Globus pallidus (tissue), 1 donor: Measurements from ENCODE around the gene TET1.
"Not testable (repeated sequence)": the region's sequence is repeated elsewhere in the genome, so short reads cannot be mapped to it uniquely, and the experiment has no call there.

Experiments used
- DNase-seq: peaks from one replicate; pipeline ENCODE4 v3.0.0-alpha.2; 2015; ENCODE audit warnings: low spot score

Gene TET1

DNA sequence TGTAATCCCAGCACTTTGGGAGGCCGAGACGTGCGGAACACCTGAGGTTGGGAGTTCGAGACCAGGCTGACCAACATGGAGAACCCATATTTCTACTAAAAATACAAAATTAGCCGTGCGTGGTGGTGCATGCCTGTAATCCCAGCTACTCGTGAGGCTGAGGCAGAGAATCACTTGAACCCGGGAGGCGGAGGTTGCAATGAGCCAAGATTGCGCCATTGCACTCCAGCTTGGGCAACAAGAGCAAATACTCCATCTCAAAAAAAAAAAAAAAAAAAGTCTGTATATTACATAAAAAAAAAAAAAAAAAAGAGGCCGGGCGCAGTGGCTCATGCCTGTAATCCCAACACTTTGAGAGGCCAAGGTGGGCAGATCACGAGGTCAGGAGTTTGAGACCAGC lies 152.9 kb downstream of the TET1 start:
- DNase-seq: not testable (repeated sequence)

DNA sequence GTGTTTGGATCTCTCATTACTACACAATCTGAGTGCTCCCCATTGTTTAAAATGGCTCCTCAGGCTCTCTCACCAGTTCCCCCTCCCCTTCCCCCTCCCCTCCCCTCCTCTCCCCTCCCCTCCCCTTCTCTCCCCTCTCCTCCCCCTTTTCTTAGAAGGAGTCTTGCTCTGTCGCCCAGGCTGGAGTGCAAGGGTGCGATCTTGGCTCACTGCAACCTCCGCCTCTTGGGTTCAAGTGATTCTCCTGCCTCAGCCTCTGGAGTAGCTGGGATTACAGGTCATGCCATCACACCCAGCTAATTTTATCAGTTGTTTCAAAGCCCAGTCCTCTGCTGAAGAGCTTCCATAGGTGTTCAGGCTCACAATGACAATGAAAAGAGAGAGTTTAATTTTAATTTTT lies 157.3 kb downstream of the TET1 start:
- no peak for DNase-seq

DNA sequence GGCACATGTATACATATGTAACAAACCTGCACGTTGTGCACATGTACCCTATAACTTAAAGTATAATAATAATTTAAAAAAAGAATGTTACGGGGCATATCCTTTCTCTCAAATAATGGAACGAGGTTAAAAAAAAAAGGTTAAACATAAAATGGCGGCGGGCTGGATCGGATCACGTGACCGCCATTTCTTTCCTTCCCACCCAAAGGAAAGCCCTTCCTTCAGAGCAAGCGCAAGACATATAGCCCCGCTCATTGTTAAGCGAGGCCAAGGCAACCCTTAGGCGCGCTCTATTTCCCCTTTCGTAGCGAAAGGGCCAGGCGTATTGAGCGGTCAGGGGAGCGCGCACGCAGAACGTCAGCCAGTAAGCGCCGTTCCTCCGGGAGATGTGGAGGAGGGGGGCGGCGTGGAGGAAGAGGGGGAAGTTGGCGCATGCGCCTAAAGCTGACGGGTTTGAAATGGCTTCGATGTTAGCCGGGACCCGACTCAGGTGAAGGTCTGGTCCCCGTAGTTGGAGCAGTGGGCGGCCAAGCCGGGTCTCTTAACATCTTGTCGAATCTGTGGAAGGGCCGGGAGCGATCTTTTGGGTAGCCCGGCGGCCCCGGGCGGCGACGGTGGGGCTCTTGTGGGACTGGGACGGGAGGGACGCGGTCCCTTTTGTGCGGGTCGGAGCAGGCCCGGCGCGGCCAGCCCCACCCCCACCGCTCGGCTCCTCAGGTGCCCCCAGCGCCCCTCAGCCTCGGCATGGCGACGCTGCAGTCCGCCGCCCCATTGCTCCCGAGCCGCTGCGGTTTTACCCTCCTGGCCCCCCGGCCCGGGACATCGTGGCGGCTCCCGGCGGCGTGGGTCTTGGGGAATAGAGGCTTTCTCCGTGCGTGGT lies 160.9 kb downstream of the TET1 start, which contains the start of gene CCAR1:
Gene CCAR1, plus strand, starts transcription at position 447 of the 880 bp plus-strand sequence. CDS start 1,266 bp downstream, outside the sequence.
- DNase-seq: peak; percentile 96

DNA sequence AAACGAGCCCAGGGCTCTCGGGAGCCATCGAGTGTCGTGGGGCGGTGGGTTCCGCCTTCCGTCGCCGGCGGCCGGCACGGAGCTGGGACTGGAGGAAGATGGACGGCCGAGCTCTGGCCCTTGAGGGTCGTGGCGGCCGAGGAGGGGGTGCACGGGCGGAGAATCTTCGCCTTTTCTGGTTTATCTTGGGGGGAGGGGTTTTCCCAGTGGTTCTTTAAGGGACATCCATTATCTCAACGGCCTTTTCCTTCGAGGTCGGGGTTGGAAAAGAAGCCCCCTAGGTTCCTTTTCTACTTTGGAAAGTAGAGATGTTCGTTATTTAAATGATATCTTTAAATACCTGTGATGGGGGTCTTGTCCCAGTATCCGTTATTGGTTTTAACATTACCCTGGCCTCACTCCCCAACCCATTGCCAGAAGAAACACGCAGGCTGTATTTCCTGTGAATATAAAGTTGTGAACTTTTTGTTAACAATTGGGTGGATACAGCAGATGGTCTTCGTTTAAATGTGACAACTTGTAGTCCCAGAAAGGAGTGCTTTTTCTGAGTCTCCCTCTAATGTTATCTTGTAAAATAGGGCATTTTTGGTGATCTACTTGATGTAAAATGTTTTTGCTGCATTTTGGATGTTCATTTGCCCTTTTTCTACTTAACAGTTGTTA lies 161.7 kb downstream of the TET1 start:
- DNase-seq: peak; percentile 10

DNA sequence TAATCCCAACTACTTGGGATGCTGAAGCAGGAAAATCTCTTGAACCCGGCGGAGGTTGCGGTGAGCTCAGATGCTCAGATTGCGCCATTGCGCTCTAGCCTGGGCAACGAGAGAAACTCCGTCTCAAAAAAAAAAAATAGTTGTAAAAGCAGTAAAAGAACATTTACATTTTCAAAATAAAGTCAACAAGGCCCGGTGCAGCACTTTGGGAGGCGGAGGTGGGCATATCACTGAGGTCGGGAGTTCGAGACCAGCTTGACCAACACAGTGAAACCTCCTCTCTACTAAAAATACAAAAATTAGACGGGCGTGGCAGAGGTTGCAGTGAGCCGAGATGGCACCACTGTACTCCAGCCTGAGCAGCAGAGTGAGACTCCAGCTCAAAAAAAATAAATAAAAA lies 164.9 kb downstream of the TET1 start:
- DNase-seq: no peak

DNA sequence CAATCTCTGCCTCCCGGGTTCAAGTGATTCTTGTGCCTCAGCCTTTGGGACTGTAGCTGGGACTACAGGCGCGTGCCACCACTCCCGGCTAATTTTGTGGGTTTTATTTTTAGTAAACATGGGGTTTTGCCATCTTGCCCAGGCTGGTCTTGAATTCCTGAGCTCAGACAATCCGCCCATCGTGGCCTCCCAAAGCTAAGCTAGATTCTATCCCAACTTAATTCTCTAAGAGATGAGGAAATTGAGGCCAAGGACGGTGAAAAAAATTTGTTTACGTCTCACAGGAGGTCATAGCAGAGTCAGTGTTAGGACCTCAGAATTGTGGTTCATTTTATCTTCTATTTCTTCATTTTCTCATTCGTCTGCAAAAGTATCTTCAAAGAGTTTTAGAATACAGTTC lies 167.0 kb downstream of the TET1 start:
- DNase-seq: no peak

DNA sequence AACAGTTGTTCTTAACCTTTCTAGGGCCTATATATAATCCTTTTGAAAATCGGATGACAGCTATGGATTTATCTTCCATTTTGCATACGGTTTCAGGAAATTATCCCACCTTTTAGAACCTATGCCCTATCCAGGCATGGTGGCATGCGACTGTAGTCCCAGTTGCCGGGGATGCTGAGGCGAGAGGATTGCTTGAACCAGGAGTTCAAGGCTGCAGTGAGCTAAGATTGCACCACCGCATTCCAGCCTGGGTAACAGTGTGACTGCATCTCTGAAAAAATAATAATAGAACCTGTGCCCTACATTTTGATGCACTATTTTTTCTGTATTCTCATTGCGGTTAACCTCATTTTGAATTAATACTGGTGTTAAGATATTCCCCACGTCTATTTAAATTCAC lies 172.5 kb downstream of the TET1 start:
- DNase-seq: no peak

DNA sequence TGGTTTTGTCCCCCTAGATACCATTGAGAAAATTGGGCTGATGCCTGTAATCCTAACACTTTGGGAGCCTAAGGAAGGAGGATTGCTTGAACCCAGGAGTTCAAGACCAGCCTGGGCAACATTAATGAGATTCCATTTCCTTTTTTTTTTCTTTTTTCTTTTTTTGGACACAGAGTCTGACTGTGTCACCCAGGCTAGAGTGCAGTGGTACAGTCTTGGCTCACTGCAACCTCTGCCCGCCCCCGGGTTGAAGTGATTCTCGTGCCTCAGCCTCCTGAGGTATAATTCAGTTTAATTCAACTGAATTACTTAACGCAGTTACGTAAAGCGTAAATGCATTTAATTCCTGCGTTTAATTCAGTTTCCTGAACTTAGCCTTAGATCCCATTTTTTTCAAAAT lies 174.2 kb downstream of the TET1 start:
- DNase-seq: no peak

DNA sequence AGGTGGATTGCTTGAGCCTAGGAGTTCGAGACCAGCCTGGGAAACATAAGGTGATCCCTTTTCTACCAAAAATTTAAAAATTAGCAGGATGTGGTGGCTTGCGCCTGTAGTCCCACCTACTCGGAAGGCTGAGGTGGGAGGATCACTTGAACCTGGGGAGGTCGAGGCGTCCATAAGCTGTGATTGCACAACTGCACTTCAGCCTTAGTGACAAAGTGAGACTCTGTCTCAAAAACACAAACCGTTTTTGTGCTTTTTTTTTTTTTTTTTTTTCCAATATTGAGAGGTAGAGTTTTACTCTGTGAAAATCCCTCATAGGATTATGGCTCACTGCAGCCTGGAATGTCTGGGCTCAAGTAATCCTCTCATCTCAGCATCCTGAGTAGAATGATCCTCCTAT lies 175.0 kb downstream of the TET1 start:
- DNase-seq: no peak

DNA sequence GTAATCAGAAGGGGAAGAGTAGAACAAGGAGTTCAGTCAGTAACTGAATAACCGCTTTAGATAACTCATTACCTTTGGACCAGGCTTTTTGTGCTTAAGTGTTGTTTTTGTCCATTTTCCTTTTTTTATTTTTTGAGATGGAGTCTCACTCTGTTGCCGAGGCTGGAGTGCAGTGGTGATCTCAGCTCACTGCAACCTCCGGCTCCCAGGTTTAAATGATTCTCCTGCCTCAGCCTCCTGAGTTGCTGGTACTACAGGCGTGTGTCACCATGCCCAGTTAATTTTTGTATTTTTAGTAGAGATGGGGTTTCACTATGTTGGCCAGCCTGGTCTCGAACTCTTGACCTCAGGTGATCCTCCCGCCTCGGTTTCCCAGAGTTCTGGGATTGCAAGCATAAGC lies 175.6 kb downstream of the TET1 start:
- DNase-seq: not testable (repeated sequence)

DNA sequence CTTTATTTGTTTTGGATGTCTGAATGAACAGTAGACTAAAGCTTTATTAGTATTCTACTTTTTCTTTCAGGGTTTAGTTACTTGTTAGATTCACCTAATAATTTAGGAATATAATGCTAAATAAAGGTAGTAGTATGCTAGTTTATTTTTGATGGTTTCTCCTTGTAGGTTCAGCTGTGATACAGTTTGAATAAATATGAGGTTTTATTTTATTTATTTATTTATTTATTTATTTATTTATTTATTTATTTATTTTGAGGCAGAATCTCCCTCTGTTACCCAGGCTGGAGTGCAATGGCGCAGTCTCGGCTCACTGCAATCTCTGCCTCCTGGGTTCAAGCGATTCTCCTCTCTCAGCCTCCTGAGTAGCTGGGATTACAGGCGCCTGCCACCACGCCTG lies 180.5 kb downstream of the TET1 start:
- DNase-seq: not testable (repeated sequence)

DNA sequence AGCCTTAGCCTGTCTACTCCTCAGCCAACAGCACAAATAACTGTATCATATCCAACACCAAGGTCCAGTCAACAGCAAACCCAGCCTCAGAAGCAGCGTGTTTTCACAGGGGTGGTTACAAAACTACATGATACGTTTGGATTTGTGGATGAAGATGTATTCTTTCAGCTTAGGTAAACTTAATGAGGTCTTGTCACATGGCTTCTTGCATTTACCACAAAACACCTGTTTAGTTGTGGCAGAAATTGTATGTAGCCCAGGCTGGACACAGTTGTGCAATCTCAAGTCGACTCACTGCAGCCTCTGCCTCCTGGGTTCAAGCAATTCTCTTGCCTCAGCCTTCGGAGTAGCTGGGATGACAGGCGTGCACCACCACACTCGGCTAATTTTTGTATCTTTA lies 182.3 kb downstream of the TET1 start:
- no peak for DNase-seq
